GM12801 (cell line): ENCODE data around the gene TMEM184A.

Experiments used
- TF ChIP-seq, protein P1 (sequence below): IDR thresholded peaks from one replicate; pipeline ENCODE4 v1.5.1; 2011; ENCODE audit warnings: control low read depth; ENCODE audit not compliant: insufficient read length; ENCODE audit errors: extremely low read depth

TMEM184A gene

DNA sequence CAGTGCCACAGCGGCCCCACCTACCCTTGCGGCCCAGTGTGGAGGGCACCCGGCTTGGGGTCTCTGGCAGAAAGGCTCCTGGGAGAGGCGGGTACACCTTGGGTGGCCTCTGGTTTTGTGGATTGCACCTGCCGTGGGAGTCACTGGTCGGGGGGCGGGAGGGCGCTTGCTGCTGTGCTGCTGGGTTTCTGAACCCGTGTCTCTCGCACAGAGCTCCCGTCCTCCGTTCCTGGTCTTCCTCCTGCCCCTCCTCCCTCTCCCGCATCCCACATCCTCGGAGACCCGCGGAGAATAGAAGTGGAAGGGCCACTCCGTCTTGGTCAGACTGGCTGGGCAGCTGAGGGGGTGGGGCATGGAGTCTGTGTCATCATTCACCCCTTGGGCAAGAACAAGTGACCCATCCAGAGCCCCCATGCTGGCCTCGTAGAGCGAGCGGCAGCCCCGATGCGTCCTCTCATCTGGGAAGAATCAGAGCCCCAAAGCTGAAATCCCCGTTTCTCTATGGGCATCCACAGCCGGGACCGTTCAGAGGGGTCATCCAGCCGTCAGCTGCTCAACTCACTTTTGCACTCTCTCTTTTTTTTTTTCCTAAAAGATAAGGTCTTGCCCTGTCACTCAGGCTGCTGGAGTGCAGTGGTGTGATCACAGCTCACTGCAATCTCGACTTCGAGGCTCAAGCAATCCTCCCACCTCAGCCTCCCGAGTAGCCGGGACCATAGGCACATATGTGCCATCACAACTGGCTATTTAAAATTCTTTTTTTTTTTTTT is 21.5 kb downstream of the TMEM184A start:
- TF ChIP-seq, protein P1, sequence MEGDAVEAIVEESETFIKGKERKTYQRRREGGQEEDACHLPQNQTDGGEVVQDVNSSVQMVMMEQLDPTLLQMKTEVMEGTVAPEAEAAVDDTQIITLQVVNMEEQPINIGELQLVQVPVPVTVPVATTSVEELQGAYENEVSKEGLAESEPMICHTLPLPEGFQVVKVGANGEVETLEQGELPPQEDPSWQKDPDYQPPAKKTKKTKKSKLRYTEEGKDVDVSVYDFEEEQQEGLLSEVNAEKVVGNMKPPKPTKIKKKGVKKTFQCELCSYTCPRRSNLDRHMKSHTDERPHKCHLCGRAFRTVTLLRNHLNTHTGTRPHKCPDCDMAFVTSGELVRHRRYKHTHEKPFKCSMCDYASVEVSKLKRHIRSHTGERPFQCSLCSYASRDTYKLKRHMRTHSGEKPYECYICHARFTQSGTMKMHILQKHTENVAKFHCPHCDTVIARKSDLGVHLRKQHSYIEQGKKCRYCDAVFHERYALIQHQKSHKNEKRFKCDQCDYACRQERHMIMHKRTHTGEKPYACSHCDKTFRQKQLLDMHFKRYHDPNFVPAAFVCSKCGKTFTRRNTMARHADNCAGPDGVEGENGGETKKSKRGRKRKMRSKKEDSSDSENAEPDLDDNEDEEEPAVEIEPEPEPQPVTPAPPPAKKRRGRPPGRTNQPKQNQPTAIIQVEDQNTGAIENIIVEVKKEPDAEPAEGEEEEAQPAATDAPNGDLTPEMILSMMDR = no peak

DNA sequence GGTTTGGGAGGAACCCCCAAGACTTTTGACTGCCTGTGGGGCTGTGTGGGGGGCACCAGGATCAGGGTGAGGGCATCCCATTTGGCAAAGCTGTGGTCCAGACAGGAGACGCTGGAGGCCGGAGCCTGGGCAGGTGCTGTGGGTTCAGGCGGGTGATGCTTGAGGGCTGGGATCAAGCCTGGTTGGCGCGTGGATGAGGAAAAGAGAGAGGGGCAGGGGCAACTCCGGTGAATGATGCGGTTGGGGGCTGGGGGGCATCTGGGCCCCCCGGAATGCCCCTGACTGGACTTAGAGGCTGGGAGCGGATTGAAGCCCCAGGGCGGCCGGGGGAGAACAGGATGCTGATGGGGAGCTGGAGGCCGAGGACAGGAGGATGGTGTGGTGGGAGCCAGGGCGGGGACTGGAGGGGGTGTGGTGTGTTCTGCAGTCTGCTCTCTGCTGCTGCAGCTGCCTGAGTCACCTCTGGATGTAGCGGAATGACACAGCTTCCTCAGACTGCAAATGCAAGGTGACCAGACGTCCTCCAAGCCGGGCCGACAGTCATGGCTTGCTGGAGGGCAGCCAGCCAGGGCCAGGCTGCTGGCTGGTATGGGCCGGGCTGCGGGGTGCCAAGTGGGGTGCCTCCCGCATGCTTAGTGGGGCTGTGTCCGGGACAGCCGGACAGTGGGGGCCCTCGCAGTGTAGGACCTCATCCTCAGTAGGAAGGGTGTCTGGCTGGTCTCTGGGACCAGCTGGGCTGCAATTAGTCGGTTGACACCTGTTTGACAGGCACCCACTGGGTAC is 22.3 kb downstream of the TMEM184A start:
- TF ChIP-seq, protein P1 = no peak

DNA sequence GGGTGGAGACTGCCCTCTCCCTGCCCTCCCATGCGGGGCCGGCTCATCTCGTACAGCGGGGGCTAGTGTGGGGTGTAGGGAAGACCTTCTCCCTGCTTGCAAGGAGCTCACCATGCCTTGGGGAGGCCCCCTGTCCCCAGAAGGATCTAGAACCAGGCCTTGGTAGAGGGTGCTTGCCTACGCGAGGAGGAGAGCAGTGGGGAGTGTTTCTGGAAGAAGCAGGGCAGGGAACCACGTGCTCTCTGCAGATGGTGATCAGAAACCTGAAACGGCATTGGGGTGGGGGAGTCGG is 22.8 kb downstream of the TMEM184A start:
- TF ChIP-seq, protein P1 = no peak

DNA sequence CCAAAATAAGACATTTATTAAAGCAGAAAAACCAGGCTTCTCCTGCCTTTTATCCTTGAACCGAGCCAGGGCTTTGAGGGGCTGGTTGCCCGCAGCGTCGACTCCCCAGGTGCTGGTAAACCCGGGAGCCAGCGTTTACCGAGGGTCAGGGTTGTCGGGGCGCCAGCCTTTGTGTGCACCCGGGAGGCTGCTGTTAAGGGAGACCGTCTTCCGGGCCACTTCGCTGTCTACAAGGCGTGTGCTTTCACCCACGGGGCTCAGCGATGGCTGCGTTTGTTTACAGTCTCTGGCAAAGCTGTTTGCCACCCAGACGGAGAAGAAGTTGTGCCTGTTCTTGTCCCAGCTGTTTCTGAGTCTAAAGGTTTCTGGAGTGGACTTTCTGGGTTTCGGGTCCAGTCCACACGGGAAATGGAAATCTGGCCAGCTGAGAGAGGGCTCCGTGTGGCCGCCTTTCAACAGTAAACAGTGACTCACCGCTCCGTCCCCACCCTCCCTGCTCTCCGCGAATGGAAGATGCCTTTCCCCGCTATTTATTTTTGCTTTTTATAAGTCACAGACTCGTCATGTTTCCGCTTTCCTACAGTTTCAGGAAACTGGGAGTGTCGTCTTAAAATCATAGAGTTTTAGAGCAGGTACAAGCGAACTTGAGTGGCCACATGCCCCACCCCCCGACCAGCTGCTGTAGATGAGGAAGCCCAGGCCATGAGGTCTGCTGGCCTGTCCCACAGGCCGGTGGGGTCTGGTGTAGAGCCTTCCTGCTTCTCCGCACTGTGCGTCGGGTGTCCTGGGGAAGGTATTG is 23.4 kb downstream of the TMEM184A start:
- TF ChIP-seq, protein P1 = no peak

- TF ChIP-seq, protein P1 = no peak
These were observed 24.0 kb downstream of the TMEM184A start for GRCh38 chr7:1531979-1532455.

DNA sequence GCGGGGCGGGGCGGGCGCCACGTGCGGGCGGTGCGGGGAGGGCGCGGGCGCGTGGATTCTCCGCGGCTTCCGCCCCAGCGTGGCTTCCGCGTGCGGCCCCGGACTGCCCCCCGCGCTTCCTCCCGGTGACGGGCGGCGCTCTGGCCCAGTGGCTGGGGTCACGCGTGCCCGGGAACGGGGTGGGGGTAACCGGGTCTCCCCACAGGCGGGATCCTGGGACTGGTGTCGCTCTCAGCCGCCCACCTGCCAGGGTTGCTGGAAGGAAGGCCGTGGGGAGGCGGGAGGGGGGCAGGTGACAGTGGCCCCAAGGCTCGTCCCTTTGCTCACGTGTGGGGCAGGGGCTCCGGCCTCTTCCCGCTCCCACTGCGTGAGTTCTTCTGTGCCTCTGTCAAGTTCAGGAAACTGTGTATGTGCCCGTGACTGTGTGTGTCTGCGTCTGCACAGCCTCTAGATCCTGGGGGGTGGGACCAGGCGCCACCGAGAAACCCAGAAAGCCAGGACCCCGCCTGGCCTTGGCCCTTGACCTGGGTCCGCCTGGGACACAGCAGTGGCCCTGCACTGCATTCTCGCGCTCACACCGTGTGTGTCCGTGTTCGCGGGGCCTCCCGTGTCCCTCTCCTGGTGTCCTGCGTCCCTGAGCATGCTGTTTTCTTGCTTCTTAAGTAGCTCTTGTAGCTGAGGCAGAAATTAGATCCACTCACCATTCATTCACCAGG is 24.6 kb downstream of the TMEM184A start:
- TF ChIP-seq, protein P1 = no peak

- TF ChIP-seq, protein P1 = no peak
These were observed 25.1 kb downstream of the TMEM184A start for GRCh38 chr7:1530946-1531262.
